Measurements from ENCODE around the gene MAOB.
"Not testable (repeated sequence)": the region's sequence is repeated elsewhere in the genome, so short reads cannot be mapped to it uniquely, and the experiment has no call there.

Gene MAOB

DNA sequence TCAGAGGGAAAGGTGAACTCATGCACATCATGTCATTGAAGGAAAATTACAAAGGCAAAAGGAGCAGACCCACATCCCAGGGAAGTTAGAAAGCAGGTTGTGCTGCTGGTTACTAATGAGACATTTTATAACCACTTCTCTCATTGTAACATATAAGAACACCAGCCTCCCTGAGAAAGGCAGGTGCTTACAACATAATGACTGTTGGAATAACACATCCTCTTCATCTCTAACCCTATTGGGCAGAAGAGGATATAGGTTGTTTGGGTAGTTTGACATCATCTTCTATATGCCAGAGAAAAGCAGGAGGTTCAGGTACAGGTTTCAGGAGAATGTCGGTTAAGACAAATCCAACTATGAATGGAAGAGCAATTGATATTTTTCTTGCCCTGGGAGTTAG lies 148.6 kb downstream of the MAOB start:
- Histone ChIP-seq H3K4me3 (no peak overlapping the region), H3K4me1 (no peaks in the 10 kb centered on the region), H3K9me3 (no peaks in the 10 kb centered on the region), H3K27me3 (ENCODE audit: low read depth) (no peaks in the 10 kb centered on the region), H3K36me3 (replicated peaks) (no peaks in the 10 kb centered on the region)
- no peak for DNase-seq (ENCODE audit: low spot score in 2 of 2)
- in situ Hi-C loops (cut with MboI; ENCODE audit: low sequenced_read_pairs): no loop called here

DNA sequence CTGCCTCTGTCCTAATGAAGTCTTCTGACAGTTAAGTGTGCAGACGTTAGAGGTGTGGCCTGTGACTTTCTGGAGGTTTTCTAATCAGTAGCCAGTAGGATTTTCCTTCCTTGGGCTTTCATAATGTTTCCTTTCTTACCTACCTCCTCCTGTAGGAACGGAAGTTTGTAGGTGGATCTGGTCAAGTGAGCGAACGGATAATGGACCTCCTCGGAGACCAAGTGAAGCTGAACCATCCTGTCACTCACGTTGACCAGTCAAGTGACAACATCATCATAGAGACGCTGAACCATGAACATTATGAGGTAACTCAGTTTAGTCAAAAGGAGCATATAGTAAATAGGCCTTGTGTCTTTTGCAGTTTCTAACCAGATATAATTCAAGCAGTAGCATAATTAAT lies 151.2 kb downstream of the MAOB start:
- no peaks in the 10 kb centered on the region for H3K9me3 ChIP-seq
- no peaks in the 10 kb centered on the region for H3K36me3 ChIP-seq (replicated peaks)
- H3K4me1 ChIP-seq: no peaks in the 10 kb centered on the region
- in situ Hi-C loops (cut with MboI; ENCODE audit: low sequenced_read_pairs): no loop called here
- H3K27me3 ChIP-seq (ENCODE audit: low read depth): no peaks in the 10 kb centered on the region
- no peak for DNase-seq (ENCODE audit: low spot score in 2 of 2)
- H3K4me3 ChIP-seq: no peak overlapping the region

DNA sequence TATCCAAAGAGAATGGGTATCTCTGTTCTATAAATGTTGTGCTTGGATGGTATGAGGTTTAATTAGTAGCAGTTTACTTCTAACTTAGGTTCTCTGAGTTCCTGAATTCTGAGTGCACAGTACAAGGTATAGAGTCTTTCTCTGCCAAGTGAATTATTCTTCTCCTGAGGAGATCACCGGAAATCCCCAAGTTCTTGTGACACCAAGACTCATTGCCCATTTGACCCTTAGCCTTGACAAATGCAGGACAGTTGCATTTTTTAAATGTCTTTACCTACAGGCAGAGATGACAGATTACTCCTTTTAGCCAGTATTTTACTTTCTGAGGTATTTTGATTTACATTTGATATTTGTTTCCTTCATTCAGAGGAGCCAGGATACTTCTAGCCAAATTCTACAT lies 153.3 kb downstream of the MAOB start:
- in situ Hi-C loops (cut with MboI; ENCODE audit: low sequenced_read_pairs): no loop called here
- no peak overlapping the region for H3K4me3 ChIP-seq
- no peaks in the 10 kb centered on the region for H3K9me3 ChIP-seq
- no peaks in the 10 kb centered on the region for H3K4me1 ChIP-seq
- H3K36me3 ChIP-seq (replicated peaks): no peaks in the 10 kb centered on the region
- H3K27me3 ChIP-seq (ENCODE audit: low read depth): no peaks in the 10 kb centered on the region
- DNase-seq (ENCODE audit: low spot score in 2 of 2): no peak

DNA sequence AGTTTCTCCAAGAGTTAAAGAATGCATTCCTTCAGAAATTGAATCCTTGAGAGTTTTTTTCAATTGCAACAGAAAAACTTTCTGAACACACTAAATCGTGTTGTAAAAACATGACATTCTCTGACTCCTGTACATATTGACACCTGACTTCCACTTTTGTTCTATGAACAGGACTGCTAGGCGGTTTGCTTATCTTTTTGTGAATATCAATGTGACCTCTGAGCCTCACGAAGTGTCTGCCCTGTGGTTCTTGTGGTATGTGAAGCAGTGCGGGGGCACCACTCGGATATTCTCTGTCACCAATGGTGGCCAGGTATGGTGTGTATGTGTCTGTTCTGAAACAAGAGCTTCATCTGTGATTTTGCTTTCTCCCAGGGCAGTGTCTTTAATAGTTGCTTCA lies 154.2 kb downstream of the MAOB start:
- Histone ChIP-seq H3K4me1 (no peaks in the 10 kb centered on the region), H3K4me3 (no peak overlapping the region), H3K36me3 (replicated peaks) (no peaks in the 10 kb centered on the region), H3K9me3 (no peaks in the 10 kb centered on the region), H3K27me3 (ENCODE audit: low read depth) (no peaks in the 10 kb centered on the region)
- DNase-seq (ENCODE audit: low spot score in 2 of 2): no peak
- in situ Hi-C loops (cut with MboI; ENCODE audit: low sequenced_read_pairs): no loop called here

DNA sequence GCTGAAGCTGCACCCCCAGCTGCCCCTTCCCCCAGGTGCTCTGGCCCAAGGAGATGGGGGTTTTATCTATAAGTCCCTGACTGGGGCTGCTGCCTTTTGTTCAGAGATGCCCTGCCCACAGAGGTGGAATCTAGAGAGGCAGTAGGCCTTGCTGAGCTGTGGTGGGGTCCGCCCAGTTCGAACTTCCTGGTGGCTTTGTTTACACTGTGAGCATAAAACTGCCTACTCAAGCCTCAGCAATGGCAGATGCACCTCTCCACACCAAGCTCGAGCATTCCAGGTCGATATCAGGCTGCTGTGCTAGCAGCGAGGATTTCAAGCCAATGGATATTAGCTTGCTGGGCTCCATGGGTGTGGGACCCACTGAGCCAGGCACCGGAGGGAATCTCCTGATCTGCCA lies 155.0 kb downstream of the MAOB start:
- H3K27me3 ChIP-seq (ENCODE audit: low read depth); H3K36me3 ChIP-seq (replicated peaks); H3K4me1 ChIP-seq; H3K9me3 ChIP-seq; DNase-seq (ENCODE audit: low spot score in 2 of 2); in situ Hi-C loops (cut with MboI; ENCODE audit: low sequenced_read_pairs); H3K4me3 ChIP-seq: not testable (repeated sequence)

DNA sequence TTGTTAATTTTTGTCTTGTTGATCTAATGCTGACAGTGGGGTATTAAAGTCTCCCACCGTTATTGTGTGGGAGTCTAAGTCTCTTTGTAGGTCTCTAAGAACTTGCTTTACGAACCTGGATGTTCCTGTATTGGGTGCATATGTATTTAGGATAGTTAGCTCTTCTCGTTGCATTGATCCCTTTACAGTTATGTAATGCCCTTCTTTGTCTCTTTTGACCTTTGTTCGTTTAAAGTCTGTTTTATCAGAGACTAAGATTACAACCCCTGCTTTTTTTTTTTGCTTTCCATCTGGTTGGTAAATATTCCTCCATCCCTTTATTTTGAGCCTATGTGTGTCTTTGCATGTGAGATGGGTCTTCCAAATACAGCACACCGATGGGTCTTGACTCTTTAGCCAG lies 157.0 kb downstream of the MAOB start:
- H3K9me3 ChIP-seq; in situ Hi-C loops (cut with MboI; ENCODE audit: low sequenced_read_pairs); H3K4me3 ChIP-seq; H3K36me3 ChIP-seq (replicated peaks); DNase-seq (ENCODE audit: low spot score in 2 of 2); H3K4me1 ChIP-seq; H3K27me3 ChIP-seq (ENCODE audit: low read depth): not testable (repeated sequence)

DNA sequence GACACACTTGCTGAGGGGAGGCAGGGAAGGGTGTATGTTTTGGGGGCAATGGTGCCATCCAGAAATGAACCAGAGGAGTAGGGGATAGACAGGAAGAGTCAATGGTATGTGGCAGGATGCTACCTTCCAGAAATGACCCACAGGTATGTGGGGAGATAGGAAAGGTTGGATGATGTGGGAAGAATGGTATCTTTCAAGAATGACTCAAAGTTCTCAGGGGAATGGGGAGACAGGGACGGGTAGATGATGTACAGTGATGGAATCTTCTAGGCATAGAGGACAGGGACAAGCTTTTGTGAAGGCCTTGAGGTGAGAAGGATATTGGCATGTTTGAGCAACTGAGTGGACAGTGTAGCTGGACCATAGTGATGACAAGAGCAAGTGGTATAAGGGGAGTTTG lies 161.3 kb downstream of the MAOB start:
- H3K27me3 ChIP-seq (ENCODE audit: low read depth): no peaks in the 10 kb centered on the region
- in situ Hi-C loops (cut with MboI; ENCODE audit: low sequenced_read_pairs): no loop called here
- no peaks in the 10 kb centered on the region for H3K4me1 ChIP-seq
- no peak for DNase-seq (ENCODE audit: low spot score in 2 of 2)
- no peak overlapping the region for H3K4me3 ChIP-seq
- no peaks in the 10 kb centered on the region for H3K9me3 ChIP-seq
- no peaks in the 10 kb centered on the region for H3K36me3 ChIP-seq (replicated peaks)

DNA sequence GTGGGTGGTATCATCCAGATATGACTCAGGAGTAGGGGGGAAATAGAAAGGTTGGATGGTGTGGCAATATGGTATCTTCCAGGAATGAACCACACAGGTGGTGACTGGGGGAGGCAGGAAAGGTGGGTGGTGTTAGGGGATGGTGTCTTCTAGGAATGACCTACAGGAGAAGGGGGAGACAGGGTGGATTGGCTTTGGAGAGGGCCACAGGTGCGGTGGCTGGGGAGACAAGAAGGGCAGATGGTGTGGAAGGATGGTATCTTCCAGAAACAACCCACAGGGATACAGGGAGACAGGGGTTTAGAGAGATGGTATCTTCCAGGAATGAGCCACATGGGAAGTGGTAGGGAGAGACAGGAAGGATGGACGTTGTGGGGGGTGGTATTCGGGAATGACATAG lies 162.2 kb downstream of the MAOB start:
- no peak for DNase-seq (ENCODE audit: low spot score in 2 of 2)
- in situ Hi-C loops (cut with MboI; ENCODE audit: low sequenced_read_pairs): no loop called here
- H3K4me1 ChIP-seq: no peaks in the 10 kb centered on the region
- no peaks in the 10 kb centered on the region for H3K27me3 ChIP-seq (ENCODE audit: low read depth)
- no peaks in the 10 kb centered on the region for H3K36me3 ChIP-seq (replicated peaks)
- H3K9me3 ChIP-seq: no peaks in the 10 kb centered on the region
- no peak overlapping the region for H3K4me3 ChIP-seq

DNA sequence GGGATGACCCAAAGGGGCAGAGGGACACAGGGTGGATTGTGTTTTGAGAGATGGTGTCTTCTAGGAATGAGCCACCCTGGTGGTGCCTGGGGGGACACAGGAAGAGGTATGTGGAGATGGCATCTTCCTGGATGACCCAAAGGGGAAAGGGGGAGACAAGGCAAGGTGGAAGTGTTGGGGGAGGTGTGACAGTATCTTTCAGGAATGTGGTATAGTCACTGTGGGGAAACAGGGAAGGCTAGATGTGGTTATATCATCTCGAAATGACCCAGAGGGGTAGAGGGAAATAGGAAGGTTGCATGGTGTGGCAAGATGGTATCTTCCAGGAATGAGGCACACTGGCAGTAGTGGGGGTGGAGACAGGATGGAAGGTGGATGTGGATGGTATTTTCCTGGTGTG lies 163.3 kb downstream of the MAOB start:
- H3K4me3 ChIP-seq: no peak overlapping the region
- no peak for DNase-seq (ENCODE audit: low spot score in 2 of 2)
- H3K36me3 ChIP-seq (replicated peaks): no peaks in the 10 kb centered on the region
- no peaks in the 10 kb centered on the region for H3K4me1 ChIP-seq
- no peaks in the 10 kb centered on the region for H3K9me3 ChIP-seq
- in situ Hi-C loops (cut with MboI; ENCODE audit: low sequenced_read_pairs): no loop called here
- H3K27me3 ChIP-seq (ENCODE audit: low read depth): no peaks in the 10 kb centered on the region

DNA sequence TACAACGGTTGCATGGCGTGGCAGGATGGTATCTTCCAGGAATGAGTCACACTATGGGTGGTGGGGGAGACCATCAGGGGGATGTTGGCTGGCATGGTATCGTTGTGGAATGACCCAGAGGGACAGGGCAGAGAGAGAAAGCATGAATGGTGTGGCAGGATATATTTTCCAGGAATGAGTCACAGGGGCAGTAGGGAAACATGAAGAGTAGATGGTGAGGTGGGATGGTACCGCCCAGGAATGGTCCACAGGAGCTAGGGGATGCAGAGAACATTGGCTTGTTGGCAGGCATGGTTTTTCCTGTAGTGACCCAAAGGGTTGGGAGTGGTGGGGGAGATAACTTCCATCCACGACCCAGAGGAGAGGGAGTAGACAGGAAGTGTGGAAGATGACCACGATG lies 163.7 kb downstream of the MAOB start:
- Histone ChIP-seq H3K9me3 (no peaks in the 10 kb centered on the region), H3K36me3 (replicated peaks) (no peaks in the 10 kb centered on the region), H3K4me1 (no peaks in the 10 kb centered on the region), H3K27me3 (ENCODE audit: low read depth) (no peaks in the 10 kb centered on the region), H3K4me3 (no peak overlapping the region)
- no peak for DNase-seq (ENCODE audit: low spot score in 2 of 2)
- in situ Hi-C loops (cut with MboI; ENCODE audit: low sequenced_read_pairs): no loop called here

DNA sequence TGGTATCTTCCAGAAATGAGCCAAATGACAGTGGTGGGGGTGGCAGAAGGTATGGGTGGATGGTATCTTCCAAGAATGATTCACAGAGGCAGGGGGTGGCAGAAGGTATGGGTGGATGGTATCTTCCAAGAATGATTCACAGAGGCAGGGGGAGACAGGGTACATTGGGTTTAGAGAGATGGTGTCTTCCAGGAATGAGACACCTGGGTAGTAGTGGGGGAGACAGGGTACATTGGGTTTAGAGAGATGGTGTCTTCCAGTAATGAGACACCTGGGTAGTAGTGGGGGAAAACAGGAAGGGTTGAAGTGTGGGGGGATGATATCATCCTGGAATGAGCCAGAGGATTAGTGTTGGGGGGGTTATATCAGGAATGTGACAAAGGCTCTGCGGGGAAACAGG lies 164.2 kb downstream of the MAOB start:
- Histone ChIP-seq H3K27me3 (ENCODE audit: low read depth) (no peaks in the 10 kb centered on the region), H3K9me3 (no peaks in the 10 kb centered on the region), H3K36me3 (replicated peaks) (no peaks in the 10 kb centered on the region), H3K4me3 (no peak overlapping the region), H3K4me1 (no peaks in the 10 kb centered on the region)
- in situ Hi-C loops (cut with MboI; ENCODE audit: low sequenced_read_pairs): no loop called here
- no peak for DNase-seq (ENCODE audit: low spot score in 2 of 2)

DNA sequence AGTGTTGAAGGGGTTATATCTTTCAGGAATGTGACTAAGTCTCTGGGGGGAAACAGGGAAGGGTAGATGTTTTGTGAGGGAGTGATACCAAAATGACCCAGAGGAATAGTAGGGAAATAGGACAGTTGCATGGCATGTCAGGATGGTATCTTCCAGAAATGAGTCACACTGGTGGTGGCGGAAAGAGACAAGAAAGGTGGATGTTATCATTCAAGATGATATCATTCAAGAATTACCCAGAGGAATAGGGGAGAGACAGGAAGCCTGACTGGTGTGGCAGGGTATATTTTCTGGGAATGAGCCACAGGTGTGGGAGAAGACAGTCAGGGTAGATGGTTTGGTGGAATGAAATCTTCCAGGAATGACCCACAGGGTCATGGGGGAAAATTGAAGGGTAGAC lies 165.1 kb downstream of the MAOB start:
- DNase-seq (ENCODE audit: low spot score in 2 of 2): no peak
- Histone ChIP-seq H3K4me1 (no peaks in the 10 kb centered on the region), H3K27me3 (ENCODE audit: low read depth) (no peaks in the 10 kb centered on the region), H3K9me3 (no peaks in the 10 kb centered on the region), H3K36me3 (replicated peaks) (no peaks in the 10 kb centered on the region), H3K4me3 (no peak overlapping the region)
- in situ Hi-C loops (cut with MboI; ENCODE audit: low sequenced_read_pairs): no loop called here

DNA sequence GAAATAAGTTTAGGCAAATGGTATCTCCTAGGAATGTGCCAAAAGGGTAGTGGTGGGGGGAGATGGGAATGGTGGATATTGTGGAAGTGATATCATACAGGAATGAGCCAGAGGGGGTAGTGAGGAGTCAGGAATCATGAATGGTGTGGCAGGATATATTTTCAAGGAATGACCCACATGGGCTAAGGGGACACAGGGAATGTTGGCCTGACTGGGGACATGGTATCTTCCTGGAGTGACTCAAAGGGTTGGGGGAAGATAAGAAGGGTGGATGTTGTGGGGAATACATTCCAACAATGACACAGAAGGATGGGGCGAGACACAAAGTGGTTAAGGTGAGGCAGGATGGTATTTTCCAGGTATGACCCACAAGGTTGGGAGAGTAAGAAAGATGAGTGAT lies 165.6 kb downstream of the MAOB start:
- Histone ChIP-seq H3K4me3 (no peak overlapping the region), H3K27me3 (ENCODE audit: low read depth) (no peaks in the 10 kb centered on the region), H3K36me3 (replicated peaks) (no peaks in the 10 kb centered on the region), H3K9me3 (no peaks in the 10 kb centered on the region), H3K4me1 (no peaks in the 10 kb centered on the region)
- DNase-seq (ENCODE audit: low spot score in 2 of 2): no peak
- in situ Hi-C loops (cut with MboI; ENCODE audit: low sequenced_read_pairs): no loop called here

All from HAP-1 (cell line).